SKM-1 (cell line): Measurements from ENCODE around the gene RSPH6A.
A peak's percentile ranks its signal among the peaks of the same experiment; 100 is the strongest.

Source experiments
- DNase-seq: peaks from one replicate; lab custom pipeline; 2025; ENCODE audit not compliant: unreplicated experiment; lab: John Stamatoyannopoulos, UW

Gene RSPH6A

GRCh38 chr19:45825917-45826893 lies 11.1 kb upstream of the RSPH6A start:
- no peak for DNase-seq

DNA sequence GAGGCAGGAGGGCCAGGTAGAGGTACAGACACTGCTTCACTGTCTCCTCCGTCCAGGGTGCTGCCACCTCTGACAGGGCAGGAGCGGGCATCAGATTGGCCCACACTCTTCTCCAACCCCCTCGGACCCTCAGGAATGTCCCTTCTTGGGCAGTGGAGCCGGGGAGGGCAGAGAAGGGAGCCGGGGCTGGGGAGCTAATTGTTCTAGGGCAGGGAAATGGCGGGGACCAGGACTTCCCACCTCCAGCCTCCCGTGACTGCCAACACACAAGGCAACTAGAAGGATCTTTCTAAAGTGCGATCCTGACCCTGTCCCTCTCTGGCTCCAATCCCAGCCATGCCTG lies 10.1 kb upstream of the RSPH6A start:
- no peak for DNase-seq

GRCh38 chr19:45824531-45825262 lies 9.6 kb upstream of the RSPH6A start:
- no peak for DNase-seq

DNA sequence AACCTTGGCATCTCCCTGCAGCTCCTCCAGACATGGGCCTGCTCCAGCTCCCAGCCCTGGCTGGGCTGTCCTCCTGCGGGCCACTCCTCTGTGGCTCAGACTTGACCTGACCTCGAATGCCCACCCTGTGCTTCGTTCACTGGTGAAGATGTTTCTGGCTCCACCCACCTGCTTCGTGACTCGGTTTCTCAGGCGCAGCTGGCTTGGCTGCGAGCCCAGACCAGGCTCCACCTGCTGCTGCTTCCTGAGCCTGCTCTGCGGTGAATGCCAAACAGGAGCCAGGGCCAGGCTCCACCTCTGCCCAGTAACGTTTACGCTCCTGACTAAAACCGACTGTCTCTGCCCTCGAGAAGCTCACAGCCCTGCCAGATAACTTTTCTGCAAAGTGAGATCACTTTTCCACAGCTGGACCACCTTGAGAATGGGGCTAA lies 8.9 kb upstream of the RSPH6A start:
- DNase-seq = no peak

GRCh38 chr19:45823182-45823581 lies 8.1 kb upstream of the RSPH6A start:
- DNase-seq = no peak

GRCh38 chr19:45822716-45823115 lies 7.6 kb upstream of the RSPH6A start:
- DNase-seq = no peak

- DNase-seq = no peak
Measured at GRCh38 chr19:45821570-45821969, 6.5 kb upstream of the RSPH6A start.

GRCh38 chr19:45821103-45821521 lies 6.0 kb upstream of the RSPH6A start:
- no peak for DNase-seq

DNA sequence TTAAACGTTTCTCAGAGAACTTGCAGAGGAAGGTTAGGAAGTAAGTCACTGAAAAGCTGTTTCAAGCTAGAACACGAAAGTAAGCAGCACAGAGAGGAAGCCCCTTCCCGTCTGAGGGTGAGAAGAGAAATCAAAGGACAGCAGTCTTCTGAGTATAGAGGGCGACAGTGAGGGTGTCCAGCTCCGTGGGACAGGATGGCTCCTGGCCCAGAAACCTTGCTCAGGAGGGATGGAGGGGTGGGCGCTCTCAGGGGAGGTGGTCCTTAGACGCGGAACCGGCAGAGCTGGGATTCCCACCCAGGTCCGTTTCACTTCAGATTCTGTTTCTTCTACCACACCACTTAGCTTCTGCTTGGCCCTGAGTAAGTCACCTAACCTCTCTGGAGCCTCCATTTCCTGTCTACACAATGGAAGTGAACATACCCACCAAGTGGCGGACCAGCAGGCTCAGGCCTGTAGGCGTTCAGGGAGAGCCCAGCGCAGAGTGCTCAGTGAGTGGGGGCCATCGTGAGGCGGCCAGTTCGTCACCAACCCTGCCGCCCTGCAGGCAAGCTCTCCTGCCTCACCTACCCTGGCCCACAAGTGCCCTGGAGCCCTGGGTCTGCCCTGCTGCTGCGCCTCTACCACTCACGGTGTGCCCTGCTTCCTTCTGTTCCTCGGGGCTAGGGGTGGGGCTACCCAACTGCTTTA lies 5.5 kb upstream of the RSPH6A start:
- no peak for DNase-seq

DNA sequence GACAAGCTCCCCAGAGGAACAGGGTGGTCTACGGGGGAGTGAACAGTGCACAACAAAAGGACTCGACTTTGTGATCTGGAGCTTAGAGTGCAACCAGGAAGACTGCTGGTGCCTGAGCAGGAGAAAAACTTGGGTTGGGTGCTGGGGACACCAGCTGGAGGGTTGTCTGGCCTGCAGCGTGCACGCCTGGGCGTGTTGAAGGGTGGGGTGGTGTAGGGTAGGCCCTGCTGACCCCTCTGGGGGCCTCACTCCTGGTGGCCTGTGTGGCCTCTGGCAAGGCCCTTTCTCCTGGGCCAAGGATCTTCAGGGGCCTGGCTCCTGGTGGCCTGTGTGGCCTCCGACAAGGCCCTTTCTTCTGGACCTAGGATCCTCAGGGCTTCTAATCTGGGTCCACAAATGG lies 4.7 kb upstream of the RSPH6A start:
- no peak for DNase-seq

- no peak for DNase-seq
Measured at GRCh38 chr19:45817725-45818301, 2.7 kb upstream of the RSPH6A start.

- DNase-seq = peak; percentile 26
Measured at GRCh38 chr19:45817010-45817724, 2.1 kb upstream of the RSPH6A start.

GRCh38 chr19:45816236-45817009 lies 1.3 kb upstream of the RSPH6A start:
- DNase-seq = no peak

- no peak for DNase-seq
Measured at GRCh38 chr19:45815481-45816216, 541 bp upstream of the RSPH6A start.

DNA sequence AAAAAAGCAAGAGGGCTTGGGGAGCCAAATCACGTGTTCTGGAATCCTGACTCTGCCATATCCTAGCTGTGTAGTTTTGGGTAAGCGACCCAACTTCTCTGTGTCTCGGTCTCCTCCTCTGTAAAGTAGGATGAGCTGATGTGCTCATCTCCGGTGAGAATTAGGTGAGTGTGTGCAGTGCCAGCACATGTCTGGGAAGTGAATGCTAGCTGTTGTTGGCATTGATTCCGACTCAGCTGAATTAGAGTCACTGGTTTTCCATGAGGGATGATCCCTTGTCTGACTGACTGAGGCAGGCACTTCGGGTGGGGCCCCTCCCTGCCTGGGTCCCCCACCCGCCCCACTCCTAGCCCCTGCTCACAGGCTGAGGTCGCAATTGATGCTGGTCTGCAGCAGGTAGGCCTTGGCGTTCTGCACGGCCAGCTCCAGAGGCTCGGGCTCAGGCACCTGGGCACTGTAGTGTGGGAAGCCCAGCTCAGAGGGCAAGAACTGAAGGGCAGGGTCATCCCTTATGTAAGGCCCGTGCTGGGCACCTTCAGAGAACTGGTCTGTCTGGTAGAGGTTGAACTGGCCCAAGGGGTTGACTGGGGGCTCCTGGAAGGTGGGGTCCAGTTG lies 835 bp downstream of the RSPH6A start:
- no peak for DNase-seq

DNA sequence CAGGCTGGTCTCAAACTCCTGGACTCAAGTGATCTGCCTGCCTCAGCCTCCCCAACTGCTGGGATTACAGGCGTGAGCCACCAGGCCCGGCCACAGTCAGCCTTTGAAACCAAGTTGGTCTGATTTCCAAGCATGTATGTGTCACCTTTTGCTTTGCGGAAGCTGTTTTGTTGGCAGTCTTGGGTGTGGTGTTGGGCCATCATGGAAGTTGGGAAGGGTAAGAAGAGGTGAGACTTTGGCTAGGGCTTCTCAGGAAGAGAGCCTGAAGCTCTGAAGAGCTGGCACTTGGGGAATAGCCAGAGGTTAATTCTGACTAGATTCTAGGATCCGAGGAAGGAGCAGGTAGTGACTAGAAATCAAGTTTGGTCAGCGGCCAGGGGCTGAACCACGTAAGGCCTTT lies 2.8 kb downstream of the RSPH6A start:
- DNase-seq = no peak

DNA sequence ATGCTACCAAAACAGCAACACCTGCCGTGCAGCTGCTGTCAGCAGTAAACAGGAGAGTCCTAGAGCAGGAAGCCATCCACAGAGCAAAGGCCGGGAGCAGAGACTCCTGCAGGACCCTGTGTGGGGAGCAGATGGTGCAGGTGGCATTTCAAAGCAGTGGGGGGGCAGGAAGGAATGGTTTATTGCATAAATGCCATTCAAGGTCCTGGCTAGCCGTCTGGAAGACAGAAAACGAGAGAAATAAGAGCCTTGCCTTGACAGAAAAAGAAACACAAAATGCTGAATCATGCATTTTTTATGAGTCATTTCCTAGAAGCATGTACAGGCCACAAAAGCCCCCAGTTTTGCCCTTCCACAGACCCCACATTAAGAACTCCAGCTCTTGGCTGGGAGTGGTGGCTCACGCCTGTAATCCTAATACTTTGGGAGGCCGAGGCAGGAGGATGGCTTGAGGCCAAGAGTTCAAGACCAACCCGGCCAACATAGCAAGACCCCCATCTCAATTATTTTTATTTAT lies 5.4 kb downstream of the RSPH6A start:
- DNase-seq = no peak

DNA sequence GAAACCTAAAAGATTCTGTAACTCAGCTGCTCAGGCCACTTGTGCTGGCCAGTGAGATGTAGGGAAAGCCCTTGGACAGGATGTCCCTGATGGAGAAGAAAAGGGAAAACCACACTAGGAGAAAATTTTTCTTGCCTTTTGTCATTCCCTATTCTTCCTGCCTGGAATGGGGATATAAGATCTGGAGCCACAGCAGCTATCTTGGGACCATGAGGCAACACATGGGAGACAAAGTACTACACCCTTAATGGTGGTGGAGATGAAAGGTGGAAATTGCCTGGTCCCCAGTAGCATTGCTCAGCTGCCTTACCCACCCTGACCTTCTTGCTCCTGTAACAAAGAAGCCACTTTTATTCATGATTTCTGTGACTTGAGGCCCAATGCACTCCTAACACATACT lies 9.4 kb downstream of the RSPH6A start:
- DNase-seq = no peak

- DNase-seq = no peak
Measured at GRCh38 chr19:45804959-45805230, 10.2 kb downstream of the RSPH6A start.
